ENCODE results near the gene NPAS1. TPM values are rescaled to one million over a fixed set of nuclear protein-coding genes. Genes with fewer than 3 reads are reported as not detected.

Gene NPAS1
- total and polyA plus RNA-seq, 2 of the 13 experiments (the other 11 are each of a cell fraction or from before 2014, with no cell fraction given) = 0.35 to 2.9 TPM

GRCh38 chr19:47035127-47036096 lies 15.8 kb downstream of the NPAS1 start (continued):
- TF ChIP-seq MAZ (IDR thresholded peaks at IDR 0.05; ENCODE audit: borderline replicate concordance, low read depth, low read length) (no peak), MAZ (CRISPR knock-in tag; IDR thresholded peaks at IDR 0.05; ENCODE audit: low read depth) (0 out of 2 replicates have a peak, but pooled peaks have one; percentile 13), ZNF33A (CRISPR knock-in tag; IDR thresholded peaks at IDR 0.05; ENCODE audit: borderline replicate concordance) (no peak), TAF1 (CRISPR knock-in tag; IDR thresholded peaks at IDR 0.05) (0 out of 2 replicates have a peak, but pooled peaks have one; percentile 36), PRPF4 (IDR thresholded peaks at IDR 0.05; ENCODE audit: low read depth, low read length, poor library complexity, severe bottlenecking) (no peak), ZNF274 (CRISPR knock-in tag; IDR thresholded peaks at IDR 0.05) (no peak), ZFYVE20 (CRISPR knock-in tag; IDR thresholded peaks at IDR 0.05; ENCODE audit: borderline replicate concordance, low read depth) (no peak), NCOA1 (CRISPR knock-in tag; IDR thresholded peaks at IDR 0.05) (no peak), JUN (CRISPR knock-in tag; IDR thresholded peaks at IDR 0.05) (no peak), ZNF572 (CRISPR knock-in tag; IDR thresholded peaks at IDR 0.05) (no peak), RNF2 (conservative IDR thresholded peaks at IDR 0.05; ENCODE audit: low read depth) (no peak), SMC3 (IDR thresholded peaks at IDR 0.05; ENCODE audit: low read length) (peak; percentile 15; the same call in 1 of the 2 replicates), ZFP36L2 (CRISPR knock-in tag; IDR thresholded peaks at IDR 0.05) (no peak), ZNF121 (CRISPR knock-in tag; IDR thresholded peaks at IDR 0.05) (no peak), ETV5 (CRISPR knock-in tag; IDR thresholded peaks at IDR 0.05; ENCODE audit: borderline replicate concordance) (no peak), ZNF3 (CRISPR knock-in tag; IDR thresholded peaks at IDR 0.05) (no peak), SIN3B (IDR thresholded peaks at IDR 0.05; ENCODE audit: low read length) (no peak), ZNF207 (IDR thresholded peaks at IDR 0.05; ENCODE audit: borderline replicate concordance) (no peak), CBX2 (IDR thresholded peaks at IDR 0.05; ENCODE audit: low read depth, low read length) (no peak), CBX2 (CRISPR knock-in tag; IDR thresholded peaks at IDR 0.05; ENCODE audit: low read depth) (no peak)
- TF ChIP-seq, protein P1, sequence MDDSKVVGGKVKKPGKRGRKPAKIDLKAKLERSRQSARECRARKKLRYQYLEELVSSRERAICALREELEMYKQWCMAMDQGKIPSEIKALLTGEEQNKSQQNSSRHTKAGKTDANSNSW (CRISPR knock-in tag; IDR thresholded peaks at IDR 0.05; ENCODE audit: borderline replicate concordance) = no peak
- TF ChIP-seq, protein P2, sequence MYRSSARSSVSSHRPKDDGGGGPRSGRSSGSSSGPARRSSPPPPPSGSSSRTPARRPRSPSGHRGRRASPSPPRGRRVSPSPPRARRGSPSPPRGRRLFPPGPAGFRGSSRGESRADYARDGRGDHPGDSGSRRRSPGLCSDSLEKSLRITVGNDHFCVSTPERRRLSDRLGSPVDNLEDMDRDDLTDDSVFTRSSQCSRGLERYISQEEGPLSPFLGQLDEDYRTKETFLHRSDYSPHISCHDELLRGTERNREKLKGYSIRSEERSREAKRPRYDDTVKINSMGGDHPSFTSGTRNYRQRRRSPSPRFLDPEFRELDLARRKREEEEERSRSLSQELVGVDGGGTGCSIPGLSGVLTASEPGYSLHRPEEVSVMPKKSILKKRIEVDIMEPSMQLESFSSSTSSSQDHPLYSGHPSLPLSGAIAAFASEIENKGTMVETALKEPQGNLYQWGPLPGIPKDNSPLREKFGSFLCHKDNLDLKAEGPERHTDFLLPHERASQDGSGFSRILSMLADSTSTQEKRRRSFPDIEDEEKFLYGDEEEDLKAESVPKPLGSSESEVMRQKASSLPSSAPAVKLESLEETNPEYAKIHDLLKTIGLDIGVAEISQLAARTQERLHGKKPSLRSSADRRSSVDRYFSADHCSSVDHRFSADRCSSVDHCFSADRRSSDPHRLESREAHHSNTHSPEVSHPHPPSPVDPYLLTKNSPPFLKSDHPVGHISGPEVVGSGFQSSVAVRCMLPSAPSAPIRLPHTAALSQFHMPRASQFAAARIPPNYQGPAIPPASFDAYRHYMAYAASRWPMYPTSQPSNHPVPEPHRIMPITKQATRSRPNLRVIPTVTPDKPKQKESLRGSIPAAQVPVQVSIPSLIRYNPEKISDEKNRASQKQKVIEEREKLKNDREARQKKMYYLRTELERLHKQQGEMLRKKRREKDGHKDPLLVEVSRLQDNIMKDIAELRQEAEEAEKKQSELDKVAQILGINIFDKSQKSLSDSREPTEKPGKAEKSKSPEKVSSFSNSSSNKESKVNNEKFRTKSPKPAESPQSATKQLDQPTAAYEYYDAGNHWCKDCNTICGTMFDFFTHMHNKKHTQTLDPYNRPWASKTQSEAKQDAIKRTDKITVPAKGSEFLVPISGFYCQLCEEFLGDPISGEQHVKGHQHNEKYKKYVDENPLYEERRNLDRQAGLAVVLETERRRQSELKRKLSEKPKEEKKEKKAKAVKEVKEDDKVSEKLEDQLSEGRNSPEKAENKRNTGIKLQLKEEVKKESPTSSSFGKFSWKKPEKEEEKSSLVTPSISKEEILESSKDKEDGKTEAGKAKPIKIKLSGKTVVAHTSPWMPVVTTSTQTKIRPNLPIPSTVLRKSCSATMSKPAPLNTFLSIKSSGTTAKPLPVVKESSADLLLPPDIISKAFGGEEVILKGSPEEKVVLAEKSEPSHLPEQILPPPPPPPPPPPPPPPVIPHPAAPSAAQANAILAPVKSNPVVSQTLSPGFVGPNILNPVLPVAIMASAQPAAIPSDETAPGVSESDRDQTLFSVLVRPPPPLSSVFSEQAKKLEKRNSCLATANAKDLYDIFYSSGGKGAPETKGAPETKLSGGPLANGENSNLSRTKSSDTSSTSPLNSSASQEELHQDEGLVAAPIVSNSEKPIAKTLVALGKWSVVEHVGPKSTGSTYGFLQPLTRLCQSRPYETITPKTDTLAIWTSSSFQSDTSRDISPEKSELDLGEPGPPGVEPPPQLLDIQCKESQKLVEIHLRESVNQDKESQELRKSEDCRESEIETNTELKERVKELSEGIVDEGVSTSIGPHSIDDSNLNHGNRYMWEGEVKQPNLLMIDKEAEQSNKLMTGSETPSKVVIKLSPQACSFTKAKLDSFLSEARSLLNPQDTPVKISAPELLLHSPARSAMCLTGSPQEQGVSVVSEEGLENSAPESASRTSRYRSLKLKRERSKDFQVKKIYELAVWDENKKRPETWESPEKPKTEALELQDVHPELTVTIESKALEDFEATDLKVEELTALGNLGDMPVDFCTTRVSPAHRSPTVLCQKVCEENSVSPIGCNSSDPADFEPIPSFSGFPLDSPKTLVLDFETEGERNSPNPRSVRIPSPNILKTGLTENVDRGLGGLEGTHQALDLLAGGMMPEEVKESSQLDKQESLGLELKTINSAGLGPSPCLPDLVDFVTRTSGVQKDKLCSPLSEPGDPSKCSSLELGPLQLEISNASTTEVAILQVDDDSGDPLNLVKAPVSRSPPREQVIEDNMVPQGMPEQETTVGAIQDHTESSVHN (CRISPR knock-in tag; IDR thresholded peaks at IDR 0.05) = no peak
- TF ChIP-seq, protein P3, sequence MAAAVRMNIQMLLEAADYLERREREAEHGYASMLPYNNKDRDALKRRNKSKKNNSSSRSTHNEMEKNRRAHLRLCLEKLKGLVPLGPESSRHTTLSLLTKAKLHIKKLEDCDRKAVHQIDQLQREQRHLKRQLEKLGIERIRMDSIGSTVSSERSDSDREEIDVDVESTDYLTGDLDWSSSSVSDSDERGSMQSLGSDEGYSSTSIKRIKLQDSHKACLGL (CRISPR knock-in tag; IDR thresholded peaks at IDR 0.05) = no peak
